ENCODE results near the gene CYFIP1.

- TF ChIP-seq CTCF (IDR thresholded peaks at IDR 0.05), result no peak
- no peak for TF ChIP-seq POLR2A (IDR thresholded peaks at IDR 0.05)
- no peak for TF ChIP-seq EP300 (IDR thresholded peaks at IDR 0.05)
Measured at GRCh38 chr15:22981051-22981840, 1.1 kb upstream of the CYFIP1 start.

Data from tibial nerve (tissue), 4 donors.